ENCODE measurements around the gene TNPO3.
"Not testable (repeated sequence)": the region's sequence is repeated elsewhere in the genome, so short reads cannot be mapped to it uniquely, and the experiment has no call there.

Gene TNPO3

DNA sequence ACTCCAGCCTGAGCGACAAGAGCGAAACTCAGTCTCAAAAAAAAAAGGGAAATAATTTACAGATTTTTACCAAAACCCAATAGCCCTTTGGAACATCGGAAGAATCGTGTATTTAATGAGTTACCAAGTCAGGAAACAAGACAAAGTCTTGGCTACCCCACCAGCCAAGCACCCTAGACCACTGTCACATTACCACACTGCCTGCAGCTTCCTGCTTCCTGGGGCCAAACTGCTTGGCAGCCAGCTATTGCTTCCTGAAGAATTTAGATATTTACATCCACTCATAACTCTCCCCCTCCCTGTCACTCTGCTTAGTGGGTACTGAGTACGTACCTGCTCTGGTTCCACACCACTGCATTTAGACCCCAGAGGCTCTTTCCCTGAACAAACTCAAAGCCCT lies 14.1 kb upstream of the TNPO3 start:
- DNase-seq (ENCODE audit: low read depth, low spot score) = no peak

DNA sequence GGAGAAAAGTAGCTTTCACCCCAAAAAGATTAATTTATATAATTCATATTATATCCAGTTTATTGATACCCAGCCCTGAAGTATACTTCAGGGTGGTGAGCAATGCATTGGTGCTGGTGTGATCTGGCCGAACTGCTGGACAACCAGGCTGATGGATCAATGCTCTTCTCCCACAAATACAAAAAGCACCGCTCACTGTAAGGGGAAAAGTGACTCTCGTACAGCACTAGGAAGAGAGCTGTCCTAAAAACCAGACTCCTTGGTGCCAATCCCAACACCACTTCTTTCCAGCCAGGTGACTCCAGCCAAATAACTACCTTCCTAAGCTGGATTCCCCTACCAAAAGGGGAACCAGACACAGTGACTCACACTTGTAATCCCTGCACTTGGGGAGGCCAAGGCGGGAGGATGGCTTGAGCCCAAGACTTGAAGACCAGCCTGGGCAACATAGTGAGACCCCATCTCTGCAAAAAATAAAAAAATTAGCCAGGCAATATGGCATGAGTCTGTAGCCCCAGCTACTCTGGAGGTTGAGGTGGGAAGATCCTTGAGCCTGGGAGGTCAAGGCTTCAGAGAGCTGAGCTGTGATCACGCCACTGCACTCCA lies 13.1 kb upstream of the TNPO3 start:
- no peak for DNase-seq (ENCODE audit: low read depth, low spot score)

- DNase-seq (ENCODE audit: low read depth, low spot score) = not testable (repeated sequence)
Measured at GRCh38 chr7:129067132-129067561, 12.2 kb upstream of the TNPO3 start.

- DNase-seq (ENCODE audit: low read depth, low spot score) = peak; percentile 75
Measured at GRCh38 chr7:129066290-129067131, 11.6 kb upstream of the TNPO3 start.

GRCh38 chr7:129055861-129056464 lies 1.1 kb upstream of the TNPO3 start:
- DNase-seq (ENCODE audit: low read depth, low spot score) = no peak

DNA sequence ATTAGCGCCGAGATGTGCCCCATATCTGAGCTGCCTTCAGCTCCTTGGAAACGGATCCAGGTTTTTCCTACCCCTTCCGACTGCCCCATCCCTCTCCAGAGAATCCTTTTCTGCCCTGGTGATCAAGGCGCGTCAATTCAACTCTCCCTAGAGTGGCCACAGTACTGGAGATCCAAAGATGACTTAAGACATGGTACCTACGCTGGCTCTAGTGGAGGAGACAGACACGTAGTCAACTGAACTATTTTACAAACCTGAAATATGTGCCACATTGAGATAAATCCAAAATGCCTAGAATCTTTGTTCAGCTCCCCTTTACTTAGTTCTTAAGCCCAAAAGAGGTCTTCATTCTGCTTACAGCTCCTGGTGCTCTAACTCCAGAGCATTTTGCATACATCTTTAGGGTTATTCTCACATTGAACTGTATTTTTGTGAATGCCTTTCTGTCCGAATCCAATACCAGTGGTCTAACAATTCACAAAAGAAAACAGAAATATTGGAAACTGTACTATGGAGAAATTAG lies 444 bp upstream of the TNPO3 start:
- no peak for DNase-seq (ENCODE audit: low read depth, low spot score)

GRCh38 chr7:129053938-129054437 lies 923 bp downstream of the TNPO3 start:
- no peak for DNase-seq (ENCODE audit: low read depth, low spot score)

- DNase-seq (ENCODE audit: low read depth, low spot score) = no peak
Measured at GRCh38 chr7:129052441-129052840, 2.5 kb downstream of the TNPO3 start.

GRCh38 chr7:129051459-129051858 lies 3.5 kb downstream of the TNPO3 start:
- not testable (repeated sequence) for DNase-seq (ENCODE audit: low read depth, low spot score)

- DNase-seq (ENCODE audit: low read depth, low spot score) = no peak
Measured at GRCh38 chr7:129047761-129048160, 7.2 kb downstream of the TNPO3 start.

GRCh38 chr7:129045682-129046081 lies 9.2 kb downstream of the TNPO3 start:
- no peak for DNase-seq (ENCODE audit: low read depth, low spot score)

DNA sequence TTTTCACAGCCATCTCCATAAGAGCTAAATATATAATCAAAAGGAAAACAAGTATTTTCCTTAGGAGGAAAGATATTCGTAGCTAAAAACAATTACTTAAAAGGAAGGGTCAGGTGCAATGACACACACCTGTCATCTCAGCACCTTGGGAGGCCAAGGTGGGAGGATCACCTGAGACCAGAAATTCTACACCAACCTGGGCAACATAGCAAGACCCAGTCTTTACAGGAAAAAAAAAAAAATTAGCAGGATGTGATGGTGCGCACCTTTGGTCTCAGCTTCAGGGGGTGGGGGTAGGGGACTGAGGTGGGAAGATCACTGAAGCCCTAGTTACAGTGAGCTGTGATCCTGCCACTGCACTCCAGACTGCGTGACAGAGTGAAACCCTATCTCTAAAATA lies 11.9 kb downstream of the TNPO3 start:
- DNase-seq (ENCODE audit: low read depth, low spot score) = no peak

DNA sequence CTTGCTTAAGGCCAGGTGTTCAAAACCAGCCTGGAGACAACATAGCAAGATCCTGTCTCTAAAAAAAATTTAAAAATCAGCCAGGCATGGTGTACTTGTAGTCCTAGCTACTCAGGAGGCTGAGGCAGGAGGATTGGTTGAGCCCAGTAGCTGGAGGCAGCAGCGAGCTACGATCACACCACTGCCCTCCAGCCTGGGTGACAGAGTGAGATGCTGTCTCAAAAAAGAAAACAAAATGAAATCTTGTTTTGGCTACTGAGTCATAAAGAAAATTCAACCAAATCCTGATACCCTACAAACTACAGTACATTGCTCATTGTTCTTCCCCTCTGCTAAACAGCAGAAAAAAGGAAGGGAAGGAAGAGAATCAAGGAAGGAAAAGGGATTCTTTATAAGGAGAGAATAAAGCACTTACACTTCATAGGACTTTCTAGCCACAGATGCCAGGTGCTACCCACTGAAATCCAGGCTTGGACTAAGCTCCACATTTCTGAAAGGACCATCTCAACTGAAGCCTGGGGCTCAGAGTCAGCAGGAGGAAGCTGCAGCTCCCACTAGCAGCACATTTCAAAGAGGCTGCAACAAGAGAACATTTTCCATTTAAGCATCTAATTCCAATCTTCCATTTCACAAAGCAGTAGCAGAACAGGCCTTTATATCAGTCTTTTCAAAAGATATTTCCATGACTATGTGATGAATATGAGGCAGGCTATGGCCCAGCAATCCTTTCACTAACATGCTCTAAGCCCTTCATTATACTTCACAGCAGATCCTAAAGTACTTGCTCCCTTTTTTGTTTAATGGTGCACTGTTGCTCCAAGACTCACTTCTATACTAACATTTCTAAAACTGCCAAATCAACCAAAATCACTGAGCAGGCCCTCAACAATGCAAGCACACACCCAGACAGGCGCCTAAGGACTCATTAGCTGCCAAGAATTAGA lies 13.5 kb downstream of the TNPO3 start:
- no peak for DNase-seq (ENCODE audit: low read depth, low spot score)

GRCh38 chr7:129038468-129038867 lies 16.4 kb downstream of the TNPO3 start:
- DNase-seq (ENCODE audit: low read depth, low spot score) = not testable (repeated sequence)

GRCh38 chr7:129037585-129037984 lies 17.3 kb downstream of the TNPO3 start:
- DNase-seq (ENCODE audit: low read depth, low spot score) = peak; percentile 22

GRCh38 chr7:129032017-129032416 lies 22.9 kb downstream of the TNPO3 start:
- no peak for DNase-seq (ENCODE audit: low read depth, low spot score)

- DNase-seq (ENCODE audit: low read depth, low spot score) = no peak
Measured at GRCh38 chr7:129030440-129030839, 24.5 kb downstream of the TNPO3 start.

GRCh38 chr7:129024125-129024524 lies 30.8 kb downstream of the TNPO3 start:
- peak; percentile 7 for DNase-seq (ENCODE audit: low read depth, low spot score)

DNA sequence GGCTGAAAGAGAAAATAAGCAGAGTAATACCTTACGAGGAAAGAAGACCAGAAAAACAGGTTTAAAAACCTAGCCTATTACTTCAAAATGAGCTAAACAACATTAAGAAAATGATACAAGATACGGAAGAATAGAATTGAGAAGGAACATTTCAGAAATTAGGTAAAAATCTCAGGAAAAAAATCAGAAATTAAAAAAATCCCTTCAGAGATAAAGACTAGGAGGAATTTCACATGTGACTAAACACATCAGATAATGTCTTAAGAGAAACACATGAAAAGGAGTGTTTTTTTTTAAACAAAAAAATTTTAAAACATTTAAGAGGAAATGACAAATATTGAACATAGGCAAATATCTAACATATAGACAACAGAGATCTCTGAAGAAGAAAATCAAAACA lies 33.3 kb downstream of the TNPO3 start:
- DNase-seq (ENCODE audit: low read depth, low spot score) = no peak

- DNase-seq (ENCODE audit: low read depth, low spot score) = no peak
Measured at GRCh38 chr7:129017933-129018538, 36.9 kb downstream of the TNPO3 start.

DNA sequence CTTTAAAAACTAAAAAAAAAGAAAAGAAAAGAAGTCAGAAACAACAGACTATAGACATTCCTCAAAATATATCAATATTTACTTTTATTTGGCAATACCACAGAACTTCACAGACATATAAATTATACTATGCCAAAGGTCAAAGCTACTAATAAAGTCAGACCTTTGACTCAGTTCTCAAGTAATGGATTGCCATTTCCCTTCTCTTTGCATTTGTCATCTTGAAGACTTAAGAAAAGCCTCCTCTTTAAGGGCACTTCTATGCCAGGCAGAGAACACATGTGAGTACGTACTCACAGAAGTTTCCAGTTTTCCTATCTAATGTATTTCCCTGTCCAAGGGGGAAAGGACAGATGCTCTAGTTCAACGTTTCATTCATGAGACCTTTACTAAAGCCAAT lies 37.6 kb downstream of the TNPO3 start:
- no peak for DNase-seq (ENCODE audit: low read depth, low spot score)

Measured in ELF-1 (cell line).